Epithelial cell of proximal tubule (primary cell): ENCODE data around the gene TNRC18. TPM values are rescaled to one million over a fixed set of nuclear protein-coding genes. Genes with fewer than 3 reads are reported as not detected.
A peak's percentile ranks its signal among the peaks of the same experiment; 100 is the strongest.
"Not testable (repeated sequence)": the region's sequence is repeated elsewhere in the genome, so short reads cannot be mapped to it uniquely, and the experiment has no call there.

ENCODE experiments used
- DNase-seq: peaks from one replicate; pipeline ENCODE4 v3.0.0-alpha.2; 2011; ENCODE audit warnings: low read depth
- H3K4me3 ChIP-seq: 2 replicates; pipeline ENCODE4 v1.5.1; 2011; ENCODE audit warnings: low read depth, mild to moderate bottlenecking, low read length
- CTCF ChIP-seq: conservative IDR thresholded peaks from 2 replicates; pipeline ENCODE4 v1.5.1; 2012; ENCODE audit warnings: low read depth, mild to moderate bottlenecking, low read length
- total RNA-seq: library from RNA; depleted of rRNA; stranded (reverse); fragments of >200 nt; gene quantifications from 2 replicates; pipeline ENCODE4 v1.2.3, GENCODE V29; 2015

Gene TNRC18
- 17.4 and 34.3 TPM in 2 replicates for total RNA-seq

GRCh38 chr7:5423306-5423975 lies at the start of gene TNRC18:
Gene TNRC18, minus strand, starts transcription at chr7:5423834. Its CDS starts 2,588 bp downstream, at chr7:5421246.
- H3K4me3 ChIP-seq = peak within 1 kb of the TSS; percentile 97
- TF ChIP-seq CTCF = no peak
- DNase-seq = no peak

- TF ChIP-seq CTCF = no peak
- DNase-seq = no peak
- H3K4me3 ChIP-seq = no peak overlapping the region
Observed at GRCh38 chr7:5472432-5473315, 49.0 kb upstream of the TNRC18 start.

- not testable (repeated sequence) for DNase-seq, H3K4me3 ChIP-seq
Observed at GRCh38 chr7:5471623-5472022, 48.0 kb upstream of the TNRC18 start.

- H3K4me3 ChIP-seq = no peak overlapping the region
- DNase-seq = no peak
- no peak for TF ChIP-seq CTCF
Observed at GRCh38 chr7:5470816-5471215, 47.2 kb upstream of the TNRC18 start.

- DNase-seq = no peak
- no peak for TF ChIP-seq CTCF
- no peak overlapping the region for H3K4me3 ChIP-seq
Observed at GRCh38 chr7:5470167-5470532, 46.5 kb upstream of the TNRC18 start.

GRCh38 chr7:5469375-5470166 lies 45.9 kb upstream of the TNRC18 start:
- H3K4me3 ChIP-seq = no peak overlapping the region
- no peak for TF ChIP-seq CTCF
- no peak for DNase-seq

- DNase-seq = no peak
- TF ChIP-seq CTCF = no peak
- no peak overlapping the region for H3K4me3 ChIP-seq
Observed at GRCh38 chr7:5467645-5468044, 44.0 kb upstream of the TNRC18 start.
